Stomach smooth muscle (tissue), 2 donors: ENCODE results near the gene DUOXA1.

Source experiments
- H3K27ac ChIP-seq: one replicate; pipeline ENCODE4 v1.7.0; 2013; ENCODE audit warnings: mild to moderate bottlenecking, low read length, inconsistent platforms
- H3K27me3 ChIP-seq, 2 donors: one replicate each; pipeline ENCODE4 v1.7.0; 2013; ENCODE audit warnings: low read length in 2 of 2; ENCODE audit not compliant: insufficient read depth in 2 of 2, control insufficient read depth in 1 of 2
- H3K36me3 ChIP-seq, 2 donors: one replicate each; pipeline ENCODE4 v1.7.0; 2013; ENCODE audit warnings: low read length in 2 of 2; ENCODE audit not compliant: control insufficient read depth in 2 of 2, insufficient read depth in 2 of 2
- H3K4me1 ChIP-seq: one replicate; pipeline ENCODE4 v1.7.0; 2013; ENCODE audit warnings: low read length; ENCODE audit not compliant: control insufficient read depth, insufficient read depth
- H3K4me3 ChIP-seq, 2 donors: one replicate each; pipeline ENCODE4 v1.7.0; 2013; ENCODE audit warnings: low read length in 2 of 2
- H3K9ac ChIP-seq, 2 donors: one replicate each; pipeline ENCODE4 v1.7.0; 2013; ENCODE audit warnings: low read length in 2 of 2, mild to moderate bottlenecking in 1 of 2
- H3K9me3 ChIP-seq, 2 donors: one replicate each; pipeline ENCODE4 v1.7.0; 2013; ENCODE audit warnings: low read length in 2 of 2; ENCODE audit not compliant: control insufficient read depth in 2 of 2
- donor health status: healthy.
- donor health status: Pancreatic carcinoma.

Gene DUOXA1

GRCh38 chr15:45130291-45131000 is 767 bp upstream of the DUOXA1 start:
- H3K9me3 ChIP-seq, result peaks cover 0 to 3% of the 10 kb centered on the region in 2 donors
- peak overlapping the region in 1 of 2 donors; percentile 35 for H3K4me3 ChIP-seq
- no peaks in the 10 kb centered on the region for H3K36me3 ChIP-seq
- H3K27ac ChIP-seq, result no peak overlapping the region
- H3K4me1 ChIP-seq, result peaks cover 9% of the 10 kb centered on the region
- H3K9ac ChIP-seq, result no peak overlapping the region
- H3K27me3 ChIP-seq, result peaks cover 53 to 59% of the 10 kb centered on the region in 2 donors

- Histone ChIP-seq H3K4me1 (peaks cover 5% of the 10 kb centered on the region), H3K27ac (no peak overlapping the region), H3K9me3 (peaks cover 0 to 3% of the 10 kb centered on the region in 2 donors), H3K36me3 (no peaks in the 10 kb centered on the region), H3K27me3 (peaks cover 43 to 49% of the 10 kb centered on the region in 2 donors), H3K9ac (no peak overlapping the region), H3K4me3 (peak overlapping the region in 1 of 2 donors; percentile 35)
These were observed 574 bp downstream of the DUOXA1 start for GRCh38 chr15:45128971-45129639.

GRCh38 chr15:45126535-45127158 is 3.0 kb downstream of the DUOXA1 start:
- peaks cover 37 to 50% of the 10 kb centered on the region in 2 donors for H3K27me3 ChIP-seq
- H3K9me3 ChIP-seq, result peaks cover 0 to 3% of the 10 kb centered on the region in 2 donors

GRCh38 chr15:45123397-45123796 is 6.3 kb downstream of the DUOXA1 start:
- no peak overlapping the region for H3K27ac ChIP-seq
- H3K9me3 ChIP-seq, result peaks cover 0 to 3% of the 10 kb centered on the region in 2 donors
- peaks cover 26 to 39% of the 10 kb centered on the region in 2 donors for H3K27me3 ChIP-seq
- no peaks in the 10 kb centered on the region for H3K36me3 ChIP-seq
- no peaks in the 10 kb centered on the region for H3K4me1 ChIP-seq
- no peak overlapping the region for H3K4me3 ChIP-seq
- no peak overlapping the region for H3K9ac ChIP-seq

More at GRCh38 chr15:45126535-45127158, 3.0 kb downstream of the DUOXA1 start:
- Histone ChIP-seq H3K27ac (no peak overlapping the region), H3K36me3 (no peaks in the 10 kb centered on the region), H3K4me3 (no peak overlapping the region), H3K9ac (no peak overlapping the region), H3K4me1 (peaks cover 5% of the 10 kb centered on the region)

- H3K27me3 ChIP-seq, result peaks cover 22 to 36% of the 10 kb centered on the region in 2 donors
- no peak overlapping the region for H3K4me3 ChIP-seq
- no peak overlapping the region for H3K27ac ChIP-seq
- no peak overlapping the region for H3K9ac ChIP-seq
- H3K4me1 ChIP-seq, result no peaks in the 10 kb centered on the region
- no peaks in the 10 kb centered on the region for H3K36me3 ChIP-seq
- H3K9me3 ChIP-seq, result no peaks in the 10 kb centered on the region
These were observed 7.0 kb downstream of the DUOXA1 start for GRCh38 chr15:45122719-45123118.

GRCh38 chr15:45121706-45122417 is 7.8 kb downstream of the DUOXA1 start:
- Histone ChIP-seq H3K4me1 (peaks cover 5% of the 10 kb centered on the region), H3K27me3 (peaks cover 31 to 42% of the 10 kb centered on the region in 2 donors), H3K27ac (no peak overlapping the region), H3K36me3 (no peaks in the 10 kb centered on the region), H3K9me3 (no peaks in the 10 kb centered on the region), H3K9ac (no peak overlapping the region), H3K4me3 (no peak overlapping the region)

GRCh38 chr15:45121020-45121419 is 8.7 kb downstream of the DUOXA1 start:
- peaks cover 13% of the 10 kb centered on the region for H3K4me1 ChIP-seq
- no peak overlapping the region for H3K27ac ChIP-seq
- no peaks in the 10 kb centered on the region for H3K9me3 ChIP-seq
- no peaks in the 10 kb centered on the region for H3K36me3 ChIP-seq
- H3K9ac ChIP-seq, result no peak overlapping the region
- H3K4me3 ChIP-seq, result no peak overlapping the region
- peaks cover 38 to 51% of the 10 kb centered on the region in 2 donors for H3K27me3 ChIP-seq

- Histone ChIP-seq H3K4me1 (peaks cover 13% of the 10 kb centered on the region), H3K36me3 (no peaks in the 10 kb centered on the region), H3K27ac (no peak overlapping the region), H3K4me3 (no peak overlapping the region), H3K9ac (no peak overlapping the region), H3K27me3 (peaks cover 45 to 51% of the 10 kb centered on the region in 2 donors), H3K9me3 (no peaks in the 10 kb centered on the region)
These were observed 9.4 kb downstream of the DUOXA1 start for GRCh38 chr15:45120081-45120972.

GRCh38 chr15:45118996-45119395 is 10.7 kb downstream of the DUOXA1 start:
- peaks cover 58 to 62% of the 10 kb centered on the region in 2 donors for H3K27me3 ChIP-seq
- no peaks in the 10 kb centered on the region for H3K9me3 ChIP-seq
- H3K36me3 ChIP-seq, result no peaks in the 10 kb centered on the region
- no peak overlapping the region for H3K4me3 ChIP-seq
- no peak overlapping the region for H3K27ac ChIP-seq
- H3K4me1 ChIP-seq, result peaks cover 13% of the 10 kb centered on the region
- no peak overlapping the region for H3K9ac ChIP-seq
